ENCODE measurements around the gene CROT.

CROT gene

GRCh38 chr7:87342231-87342630 is 3.2 kb upstream of the CROT start:
- no peak for DNase-seq (ENCODE audit: low read depth in 2 of 2)

DNA sequence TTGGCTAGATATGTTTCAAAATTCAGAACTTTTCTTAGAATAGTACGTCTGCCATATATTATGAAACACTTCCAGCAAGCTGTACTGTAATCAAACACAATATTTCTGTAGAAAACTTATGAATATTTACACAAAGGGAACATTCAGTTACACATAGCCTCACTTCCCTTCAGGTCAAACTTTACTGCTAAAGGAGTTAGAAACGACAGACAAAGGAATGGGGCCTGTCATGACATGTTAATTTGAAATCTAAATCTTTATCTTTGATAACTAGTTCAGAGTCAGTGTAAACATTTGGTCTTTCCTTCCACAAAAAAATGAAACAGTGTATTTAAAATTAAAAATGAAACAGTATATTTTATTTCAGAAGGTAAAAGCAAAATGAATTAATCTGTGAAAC is 1.0 kb upstream of the CROT start:
- DNase-seq (ENCODE audit: low read depth in 2 of 2) = no peak

DNA sequence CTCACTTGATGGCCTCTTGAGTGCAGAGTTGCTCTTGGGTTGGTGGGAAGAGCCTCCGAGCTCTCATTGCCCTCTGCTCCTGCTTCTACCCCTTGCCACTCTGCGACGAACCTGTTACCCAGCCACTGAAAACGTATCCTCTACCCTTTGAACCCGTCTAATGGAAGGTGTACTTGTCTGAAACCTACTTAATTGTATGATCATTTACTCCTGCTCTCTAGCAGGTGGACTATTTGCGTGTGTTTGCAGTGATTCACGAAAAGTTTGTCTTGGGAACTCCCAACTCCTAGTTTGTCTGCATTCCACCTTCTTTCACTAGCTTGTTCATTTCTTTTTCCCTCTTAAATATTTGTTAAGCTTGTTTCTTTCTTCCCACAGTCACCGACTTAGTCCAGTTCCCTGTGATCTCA is 503 bp downstream of the CROT start:
- DNase-seq (ENCODE audit: low read depth in 2 of 2) = no peak

DNA sequence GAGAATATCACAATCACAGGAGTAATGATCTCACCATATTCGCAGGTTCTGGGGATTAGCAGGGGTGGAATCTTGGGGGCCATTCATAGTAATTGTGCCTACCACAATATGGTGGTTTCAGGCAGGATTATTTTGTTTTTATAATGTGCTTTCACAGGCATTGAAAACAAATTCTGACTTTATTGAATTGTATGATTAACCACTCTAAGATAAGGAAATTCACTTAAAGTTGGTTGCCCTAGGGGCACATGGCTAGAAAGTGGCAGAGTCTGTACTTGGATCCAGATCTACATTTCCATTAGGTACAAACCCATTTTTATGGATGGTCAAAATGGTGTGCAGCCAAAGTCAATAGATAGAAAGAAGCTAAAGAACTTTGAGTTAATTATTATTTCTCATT is 1.7 kb downstream of the CROT start:
- no peak for DNase-seq (ENCODE audit: low read depth in 2 of 2)

GRCh38 chr7:87347664-87348063 is 2.2 kb downstream of the CROT start:
- DNase-seq (ENCODE audit: low read depth in 2 of 2) = no peak

DNA sequence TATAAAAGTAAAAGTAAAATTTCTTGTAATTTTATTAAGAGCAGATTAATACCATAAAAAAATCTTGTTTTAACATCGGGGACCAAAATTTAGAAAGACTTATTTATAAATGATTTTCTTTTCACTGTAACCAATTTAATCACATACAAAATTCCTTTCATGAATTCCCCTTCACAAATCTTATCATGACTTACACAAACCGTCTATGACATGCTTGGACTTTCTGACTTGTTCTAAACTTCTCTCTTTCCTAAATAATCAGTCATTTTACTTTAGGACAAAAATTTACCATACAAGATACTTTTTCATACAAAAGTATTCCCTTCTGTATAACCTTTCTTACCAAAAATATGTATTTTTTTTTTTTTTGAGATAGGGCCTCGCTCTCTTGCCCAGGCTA is 9.3 kb downstream of the CROT start:
- no peak for DNase-seq (ENCODE audit: low read depth in 2 of 2)

DNA sequence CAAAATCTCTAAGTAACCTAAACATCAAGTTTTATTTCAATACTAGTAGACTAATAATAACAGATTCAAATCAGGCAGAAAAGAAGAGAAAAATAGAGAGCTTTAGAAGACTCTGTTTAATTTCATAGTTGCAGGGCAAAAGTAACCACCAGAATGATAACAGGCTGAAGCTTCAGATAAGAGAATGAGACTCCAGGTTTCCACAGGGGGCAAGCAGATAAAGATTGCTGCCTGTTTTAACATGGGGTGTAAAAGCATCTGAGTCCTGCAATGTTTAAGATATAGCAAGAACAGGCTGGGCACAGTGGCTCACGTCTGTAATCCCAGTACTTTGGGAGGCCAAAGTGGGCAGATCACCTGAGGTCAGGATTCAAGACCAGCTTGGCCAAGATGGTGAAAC is 11.0 kb downstream of the CROT start:
- DNase-seq (ENCODE audit: low read depth in 2 of 2) = no peak

GRCh38 chr7:87359366-87359765 is 13.9 kb downstream of the CROT start:
- DNase-seq (ENCODE audit: low read depth in 2 of 2) = no peak

- DNase-seq (ENCODE audit: low read depth in 2 of 2) = no peak
These were observed 15.9 kb downstream of the CROT start for GRCh38 chr7:87361320-87361719.

GRCh38 chr7:87363342-87363741 is 17.9 kb downstream of the CROT start:
- no peak for DNase-seq (ENCODE audit: low read depth in 2 of 2)

GRCh38 chr7:87364246-87364645 is 18.8 kb downstream of the CROT start:
- DNase-seq (ENCODE audit: low read depth in 2 of 2) = no peak

- DNase-seq (ENCODE audit: low read depth in 2 of 2) = no peak
These were observed 23.8 kb downstream of the CROT start for GRCh38 chr7:87369216-87369615.

DNA sequence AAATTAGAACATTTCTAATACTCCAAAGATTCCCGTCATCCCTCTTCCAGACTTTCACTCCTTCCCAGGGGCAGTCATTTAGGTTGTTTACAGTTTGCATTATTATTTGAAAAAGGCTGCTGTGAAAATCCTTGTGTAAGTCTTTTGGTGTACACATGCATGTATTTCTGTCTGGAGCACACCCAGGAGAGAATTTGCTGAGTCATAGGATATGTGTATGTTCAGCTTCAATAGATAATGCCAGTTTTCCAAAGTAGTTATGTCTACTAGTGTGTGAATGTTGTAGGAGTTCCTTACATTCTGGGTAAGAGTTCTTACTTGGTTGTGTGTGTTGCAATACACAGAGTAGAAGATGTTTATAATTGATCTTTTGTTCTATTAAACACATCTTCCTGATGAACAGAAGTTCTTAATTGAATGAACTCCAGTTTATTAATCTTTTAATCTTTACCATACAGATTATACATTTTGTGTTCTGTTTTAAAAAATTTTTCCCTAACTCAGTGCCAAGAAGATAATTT is 25.3 kb downstream of the CROT start:
- no peak for DNase-seq (ENCODE audit: low read depth in 2 of 2)

DNA sequence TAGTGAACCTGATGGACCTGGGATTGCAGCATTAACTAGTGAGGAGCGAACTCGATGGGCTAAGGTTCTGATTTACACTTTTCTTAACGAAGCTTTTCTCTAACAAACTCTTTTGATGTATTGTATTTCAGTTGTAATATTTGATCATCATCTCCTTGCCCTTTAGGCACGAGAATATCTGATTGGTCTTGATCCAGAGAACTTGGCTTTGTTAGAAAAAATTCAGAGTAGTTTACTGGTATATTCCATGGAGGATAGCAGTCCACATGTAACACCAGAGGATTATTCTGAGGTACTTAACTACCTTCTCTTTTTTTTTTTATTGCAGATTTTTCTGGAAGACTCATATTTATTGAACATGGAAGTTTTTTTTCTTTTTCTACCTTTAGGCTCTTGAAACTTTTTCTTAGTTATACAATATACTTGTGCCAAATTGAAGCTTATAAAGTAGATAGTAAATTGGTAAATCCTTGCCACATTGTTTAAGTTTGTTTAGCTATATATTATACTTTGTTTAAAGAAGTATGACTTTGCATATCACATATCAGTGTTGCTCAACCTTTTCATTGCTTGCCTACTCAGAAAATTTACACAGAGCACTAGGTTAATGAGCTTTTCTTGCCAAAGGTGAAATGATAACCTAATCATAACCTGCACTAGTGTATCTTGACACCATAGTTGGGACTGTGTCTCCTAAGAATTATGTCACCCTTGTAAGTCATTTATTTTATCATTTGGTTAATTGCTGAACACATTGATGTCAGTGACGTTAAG is 30.4 kb downstream of the CROT start:
- DNase-seq (ENCODE audit: low read depth in 2 of 2) = no peak

DNA sequence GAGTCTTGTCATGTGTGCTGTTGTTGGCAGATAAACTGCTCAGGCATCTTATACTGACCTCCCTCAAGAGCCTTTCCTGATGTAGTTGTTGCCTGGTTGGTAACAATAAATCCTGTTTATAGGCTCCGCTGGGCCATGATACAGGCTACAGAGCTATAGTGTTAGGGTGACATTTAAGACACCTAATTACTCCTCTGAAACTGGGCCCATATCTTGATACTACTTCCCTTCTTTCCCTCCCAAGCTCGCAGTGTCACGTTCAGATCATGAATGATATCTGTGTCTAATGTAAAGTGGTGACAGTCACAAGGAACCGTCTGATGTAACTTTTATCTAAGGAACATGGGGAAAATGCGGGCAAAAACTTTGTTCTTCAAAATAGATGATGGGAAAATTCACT is 35.4 kb downstream of the CROT start:
- no peak for DNase-seq (ENCODE audit: low read depth in 2 of 2)

DNA sequence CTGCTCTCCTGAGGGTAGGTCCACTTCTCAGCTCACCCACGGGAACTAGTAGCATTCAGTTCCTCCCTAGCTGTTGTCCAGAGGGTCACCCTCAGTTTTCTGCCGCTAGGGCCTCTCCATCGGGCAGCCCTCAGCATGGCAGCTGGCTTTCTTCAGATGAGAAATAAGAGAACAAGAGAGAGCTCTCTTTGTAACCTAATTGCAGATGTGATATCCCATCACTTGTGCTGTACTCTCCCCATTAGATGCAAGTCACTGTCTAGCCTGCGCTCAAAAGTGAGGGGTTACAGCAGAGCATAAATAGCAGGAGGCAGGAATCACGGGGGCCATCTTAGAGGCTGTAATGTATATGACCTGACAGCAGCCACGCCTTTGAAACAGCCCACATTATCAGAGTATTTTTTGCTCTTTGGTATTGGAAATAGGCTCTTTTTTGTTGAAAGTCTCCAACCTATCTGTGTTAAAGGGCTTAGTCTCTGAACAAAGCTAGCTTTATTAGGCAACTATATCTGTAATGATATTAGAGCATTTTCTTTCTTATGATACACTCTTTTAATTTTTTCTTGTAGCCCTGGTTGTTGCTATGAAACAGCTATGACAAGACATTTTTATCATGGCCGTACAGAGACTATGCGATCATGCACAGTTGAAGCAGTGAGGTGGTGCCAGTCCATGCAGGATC is 45.7 kb downstream of the CROT start:
- DNase-seq (ENCODE audit: low read depth in 2 of 2) = no peak

GRCh38 chr7:87395442-87396020 is 50.1 kb downstream of the CROT start:
- no peak for DNase-seq (ENCODE audit: low read depth in 2 of 2)

DNA sequence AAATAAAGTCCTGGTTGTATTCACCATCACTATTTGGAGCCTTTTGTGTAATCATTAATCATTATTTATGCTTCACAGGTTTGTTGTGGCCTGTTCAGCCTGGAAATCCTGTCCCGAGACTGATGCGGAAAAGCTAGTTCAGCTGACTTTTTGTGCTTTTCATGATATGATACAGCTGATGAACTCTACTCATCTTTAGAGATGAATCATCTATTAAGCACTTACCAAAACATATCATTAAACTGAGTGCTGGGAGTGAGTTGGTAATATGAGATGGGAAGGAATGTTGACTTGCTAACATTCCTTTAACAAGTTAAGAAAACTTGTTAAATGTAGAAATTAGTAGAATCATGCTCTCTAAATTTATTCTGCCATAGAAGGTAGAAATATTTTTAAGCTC is 53.0 kb downstream of the CROT start:
- no peak for DNase-seq (ENCODE audit: low read depth in 2 of 2)

DNA sequence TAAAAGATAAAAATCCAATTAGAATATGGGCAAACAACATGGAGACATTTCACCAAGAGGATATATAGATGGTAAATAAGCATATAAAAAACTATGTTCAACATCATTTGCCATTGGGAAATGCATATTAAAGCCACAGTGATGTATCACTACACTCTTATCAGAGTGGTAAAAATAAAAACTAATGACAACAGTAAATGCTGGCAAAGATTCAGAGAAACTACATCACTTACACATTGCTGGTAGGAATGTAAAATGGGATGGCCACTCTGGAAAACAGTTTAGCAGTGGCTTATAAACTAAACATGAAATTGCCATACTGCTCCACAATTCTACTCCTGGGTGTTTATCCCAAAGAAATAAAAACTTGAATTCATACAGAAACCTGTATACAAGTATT is 59.2 kb downstream of the CROT start:
- no peak for DNase-seq (ENCODE audit: low read depth in 2 of 2)

- no peak for DNase-seq (ENCODE audit: low read depth in 2 of 2)
These were observed 65.7 kb downstream of the CROT start for GRCh38 chr7:87411186-87411585.

- no peak for DNase-seq (ENCODE audit: low read depth in 2 of 2)
These were observed 67.6 kb downstream of the CROT start for GRCh38 chr7:87413029-87413428.

DNA sequence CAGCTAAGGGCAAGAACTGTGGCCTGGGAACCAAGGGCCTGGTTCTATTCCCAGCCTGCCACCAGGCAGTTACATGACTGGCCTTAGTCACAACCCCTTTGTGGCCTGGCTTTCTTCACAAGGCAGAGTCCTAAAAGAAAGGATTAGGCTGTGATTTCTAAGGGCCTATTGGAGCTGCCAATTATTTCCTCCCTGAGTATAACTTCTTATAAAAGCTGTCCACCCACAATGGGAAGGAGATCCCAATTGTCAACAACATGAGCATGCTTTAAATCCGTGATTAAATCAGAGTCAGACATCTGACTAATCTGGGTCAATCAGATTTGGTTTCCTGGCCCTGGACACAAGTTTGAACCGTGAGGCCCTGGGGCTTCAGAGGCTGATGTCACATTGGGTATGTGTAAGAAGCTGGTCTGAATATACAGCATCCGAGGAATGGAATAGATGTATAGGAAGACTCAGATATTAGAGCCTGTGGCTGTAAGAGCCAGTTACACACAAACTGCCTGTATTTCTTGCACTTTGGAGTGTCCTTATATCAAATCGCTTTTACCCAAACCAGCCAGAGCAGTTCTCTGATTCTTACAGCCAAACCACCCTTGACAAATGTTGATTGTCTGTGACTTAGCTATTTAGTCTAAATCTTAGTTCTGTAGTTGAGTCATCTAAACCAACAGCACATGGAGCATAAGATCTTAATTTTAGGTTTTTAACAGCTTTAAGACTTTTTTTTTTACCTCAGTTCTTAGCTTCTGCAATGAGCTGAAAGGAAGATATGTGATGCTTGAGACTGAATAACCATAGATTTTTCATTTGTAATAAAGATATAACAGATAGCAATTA is 68.7 kb downstream of the CROT start:
- no peak for DNase-seq (ENCODE audit: low read depth in 2 of 2)

Data from stimulated activated CD4-positive, alpha-beta T cell treated with anti-CD3 and anti-CD28 coated beads, Interleukin-1b, Interleukin-23, amount 100 ng/mL, for 1 hour (primary cell).